BLaER1 (cell line): ENCODE measurements around the gene PRR14.
"Not testable (repeated sequence)": the region's sequence is repeated elsewhere in the genome, so short reads cannot be mapped to it uniquely, and the experiment has no call there.

ENCODE experiments used
- H3K27ac ChIP-seq: shearing (Covaris generic); formaldehyde crosslinking; 2 replicates; pipeline ENCODE4 v1.8.1; 2022
- H3K27me3 ChIP-seq: shearing (Covaris generic); formaldehyde crosslinking; 2 replicates; pipeline ENCODE4 v1.8.1; 2022
- H3K36me3 ChIP-seq: shearing (Covaris generic); formaldehyde crosslinking; 2 replicates; pipeline ENCODE4 v1.8.1; 2022
- H3K4me1 ChIP-seq: shearing (Covaris generic); formaldehyde crosslinking; 2 replicates; pipeline ENCODE4 v1.8.1; 2022
- H3K4me2 ChIP-seq: shearing (Covaris generic); formaldehyde crosslinking; 2 replicates; pipeline ENCODE4 v1.8.1; 2022
- H3K4me3 ChIP-seq: shearing (Covaris generic); formaldehyde crosslinking; 2 replicates; pipeline ENCODE4 v1.8.1; 2022
- H3K9ac ChIP-seq: shearing (Covaris generic); formaldehyde crosslinking; 2 replicates; pipeline ENCODE4 v1.8.1; 2022
- H3K9me3 ChIP-seq: shearing (Covaris generic); formaldehyde crosslinking; 2 replicates; pipeline ENCODE4 v1.8.1; 2022
- H4K20me1 ChIP-seq: shearing (Covaris generic); formaldehyde crosslinking; 2 replicates; pipeline ENCODE4 v1.8.1; 2022
- Cebpa-rat ChIP-seq: shearing (Covaris generic); IDR thresholded peaks from 2 replicates; pipeline ENCODE4 v1.8.1; 2022

PRR14 gene

DNA sequence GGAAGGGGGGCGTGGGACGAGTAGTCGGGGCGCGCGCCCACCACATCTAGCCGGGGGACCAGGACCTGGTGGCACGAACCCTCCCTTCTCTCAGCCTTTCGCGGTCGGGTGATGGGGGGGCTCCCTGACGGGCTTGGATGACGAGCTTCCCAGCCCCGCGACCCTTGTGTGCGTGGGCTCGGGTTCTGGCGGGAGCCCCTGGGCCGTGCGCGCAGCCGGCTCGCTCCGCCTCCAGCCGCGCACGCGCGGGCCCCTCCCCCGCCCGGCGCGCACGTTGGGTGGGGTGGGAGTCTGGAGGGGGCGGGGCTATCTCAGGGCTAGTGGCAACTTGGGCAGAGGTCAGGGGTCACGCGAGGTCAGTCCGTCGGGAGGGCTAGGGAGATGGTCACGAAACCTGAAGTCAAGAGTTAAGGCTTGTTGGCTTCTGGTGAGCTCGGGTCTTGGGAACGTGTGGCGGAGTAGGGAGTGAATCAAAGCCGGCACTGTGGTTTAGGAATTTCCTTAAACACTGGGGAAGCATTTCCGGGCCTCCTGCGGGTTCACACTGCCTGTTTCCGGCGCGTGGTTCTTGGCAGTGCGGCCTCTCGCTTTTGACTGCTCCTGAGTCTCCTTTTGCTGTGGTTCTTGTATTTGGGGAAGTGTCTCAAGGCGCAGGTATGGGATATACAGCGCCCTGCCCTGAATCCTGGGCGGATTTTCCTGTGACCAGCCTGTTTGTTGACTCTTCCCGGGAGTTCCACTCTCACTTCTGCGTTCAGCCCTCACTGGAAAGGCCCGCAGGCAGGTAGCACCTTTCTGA, 48.3 kb downstream of the PRR14 start, which contains the start of gene SRCAP:
Gene SRCAP (plus strand): TSS at position 356 of the 799 bp plus-strand sequence. CDS start 1,654 bp downstream, outside the sequence.
- peaks cover 52% of the 10 kb centered on the region for H3K4me1 ChIP-seq
- H3K9me3 ChIP-seq, result no peaks in the 10 kb centered on the region
- peaks cover 42% of the 10 kb centered on the region for H3K36me3 ChIP-seq
- H3K4me2 ChIP-seq, result peak within 1 kb of the TSS; percentile 92
- peak within 1 kb of the TSS; percentile 100 for H3K27ac ChIP-seq
- H4K20me1 ChIP-seq, result peaks cover 33% of the 10 kb centered on the region
- peak within 1 kb of the TSS; percentile 100 for H3K9ac ChIP-seq
- H3K4me3 ChIP-seq, result peak within 1 kb of the TSS; percentile 98
- H3K27me3 ChIP-seq, result no peaks in the 10 kb centered on the region
- TF ChIP-seq Cebpa-rat, result no peak

DNA sequence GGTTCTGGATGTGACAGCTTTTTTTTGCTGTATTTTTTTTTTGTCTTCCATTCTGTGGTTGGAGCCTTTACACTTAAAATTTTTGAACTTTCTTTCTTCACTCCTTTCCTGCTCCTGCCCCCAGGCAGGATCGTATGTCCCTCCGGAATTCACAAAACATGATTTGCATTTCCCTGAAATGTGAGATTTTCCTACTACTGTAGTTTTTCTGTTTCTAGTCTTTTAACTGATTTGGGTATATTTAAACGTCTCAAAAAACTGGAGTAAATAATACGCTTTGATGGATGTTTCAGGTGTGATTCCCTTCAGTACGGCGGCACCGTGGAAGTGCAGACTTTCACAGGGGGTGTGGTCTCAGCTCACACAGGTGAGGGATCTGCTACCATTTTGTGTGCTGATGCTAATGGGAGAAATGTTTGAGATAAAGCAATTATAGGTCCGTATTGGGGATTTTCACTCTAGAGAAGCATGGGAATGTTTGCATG, 48.9 kb downstream of the PRR14 start:
- no peak for TF ChIP-seq Cebpa-rat

DNA sequence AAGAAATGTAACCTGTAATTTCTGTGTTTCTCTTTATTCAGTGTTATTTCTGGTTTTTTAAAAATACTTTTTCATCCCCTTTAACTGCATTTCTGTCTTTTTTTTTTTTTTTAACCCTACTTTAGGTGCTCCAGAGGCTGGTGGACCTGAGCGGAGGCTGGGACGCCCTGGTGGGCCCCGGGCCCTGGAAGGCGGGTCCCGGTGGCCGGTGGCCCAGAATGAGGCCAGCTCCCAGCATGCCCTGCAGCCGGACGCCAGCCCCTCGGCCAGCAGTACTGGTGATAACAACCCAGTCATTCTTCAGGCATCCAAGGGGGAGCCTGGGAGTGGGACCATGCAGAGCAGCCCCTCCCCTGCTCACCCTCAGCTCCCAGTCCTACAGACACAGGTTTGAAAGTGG, 49.7 kb downstream of the PRR14 start:
- Histone ChIP-seq H3K27me3 (no peaks in the 10 kb centered on the region), H3K9ac (no peak overlapping the region), H3K27ac (no peak overlapping the region), H4K20me1 (peaks cover 36% of the 10 kb centered on the region), H3K36me3 (peaks cover 57% of the 10 kb centered on the region), H3K4me1 (peaks cover 37% of the 10 kb centered on the region), H3K4me2 (no peak overlapping the region), H3K4me3 (no peak overlapping the region), H3K9me3 (no peaks in the 10 kb centered on the region)
- TF ChIP-seq Cebpa-rat, result no peak

More for the DNA sequence above, 48.9 kb downstream of the PRR14 start:
- Histone ChIP-seq H3K9me3 (no peaks in the 10 kb centered on the region), H3K27me3 (no peaks in the 10 kb centered on the region), H3K4me2 (peak overlapping the region; percentile 92), H3K4me3 (peak overlapping the region; percentile 98), H3K36me3 (peaks cover 49% of the 10 kb centered on the region), H3K9ac (peak overlapping the region; percentile 100), H3K4me1 (peaks cover 45% of the 10 kb centered on the region), H3K27ac (peak overlapping the region; percentile 100), H4K20me1 (peaks cover 33% of the 10 kb centered on the region)

DNA sequence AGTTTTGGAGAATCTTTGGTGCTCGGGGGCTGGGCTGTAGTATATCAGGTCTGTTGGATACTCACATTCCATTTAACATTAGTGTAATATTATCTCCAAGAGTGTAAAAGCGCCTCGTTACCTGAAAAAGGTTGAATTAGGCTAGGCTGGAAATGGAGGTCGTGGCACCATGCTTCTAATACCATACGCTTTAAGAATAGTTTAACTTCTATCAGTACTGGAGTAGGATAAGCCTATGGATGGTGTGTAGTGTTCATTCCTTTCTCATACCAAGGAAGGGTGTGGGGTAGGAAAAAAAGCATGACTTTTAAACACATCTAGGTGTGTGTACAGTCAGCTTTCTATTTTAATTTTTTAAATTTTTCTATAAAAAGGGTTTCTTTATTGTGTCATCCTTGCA, 50.2 kb downstream of the PRR14 start:
- Histone ChIP-seq H3K4me1 (peaks cover 32% of the 10 kb centered on the region), H3K4me2 (no peak overlapping the region), H3K36me3 (peaks cover 62% of the 10 kb centered on the region), H3K9ac (no peak overlapping the region), H3K9me3 (no peaks in the 10 kb centered on the region), H3K4me3 (no peak overlapping the region), H4K20me1 (peaks cover 39% of the 10 kb centered on the region), H3K27me3 (no peaks in the 10 kb centered on the region), H3K27ac (no peak overlapping the region)
- TF ChIP-seq Cebpa-rat, result no peak

DNA sequence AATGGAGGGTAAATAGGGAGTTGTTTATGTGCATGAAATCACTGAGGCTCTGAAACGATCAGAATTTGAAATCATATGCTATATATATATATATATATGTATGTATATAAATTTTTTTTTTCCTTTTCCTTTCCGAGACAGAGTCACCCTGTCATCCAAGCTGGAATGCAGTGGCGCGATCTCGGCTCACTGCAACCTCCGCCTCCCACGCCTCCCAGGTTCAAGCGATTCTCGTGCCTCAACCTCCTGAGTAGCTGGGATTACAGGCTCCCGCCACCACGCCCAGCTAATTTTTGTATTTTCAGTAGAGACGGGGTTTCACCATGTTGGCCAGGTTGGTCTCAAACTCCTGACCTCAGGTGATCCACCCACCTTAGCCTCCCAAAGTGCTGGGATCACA, 52.3 kb downstream of the PRR14 start:
- H3K27me3 ChIP-seq, H3K9me3 ChIP-seq, H3K4me2 ChIP-seq, H3K27ac ChIP-seq, H3K9ac ChIP-seq, H3K4me3 ChIP-seq: not testable (repeated sequence)
- H4K20me1 ChIP-seq, result peaks cover 52% of the 10 kb centered on the region
- H3K4me1 ChIP-seq, result peaks cover 19% of the 10 kb centered on the region
- H3K36me3 ChIP-seq, result peaks cover 83% of the 10 kb centered on the region

DNA sequence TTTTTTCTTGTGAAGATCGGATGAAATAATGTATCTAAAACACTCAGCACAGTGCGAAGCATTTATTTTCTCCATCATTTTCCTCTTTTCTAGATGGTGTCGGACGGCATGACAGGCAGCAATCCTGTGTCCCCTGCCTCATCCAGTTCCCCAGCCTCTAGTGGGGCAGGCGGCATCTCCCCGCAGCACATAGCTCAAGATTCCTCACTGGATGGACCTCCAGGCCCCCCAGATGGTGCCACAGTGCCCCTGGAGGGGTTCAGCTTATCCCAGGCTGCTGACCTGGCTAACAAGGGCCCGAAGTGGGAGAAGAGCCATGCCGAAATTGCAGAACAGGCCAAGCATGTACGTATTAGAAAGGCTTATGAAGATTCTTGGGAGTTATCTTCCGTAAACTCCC, 53.2 kb downstream of the PRR14 start:
- H3K9me3 ChIP-seq, result no peaks in the 10 kb centered on the region
- peaks cover 19% of the 10 kb centered on the region for H3K4me1 ChIP-seq
- no peak overlapping the region for H3K27ac ChIP-seq
- no peaks in the 10 kb centered on the region for H3K27me3 ChIP-seq
- peaks cover 59% of the 10 kb centered on the region for H4K20me1 ChIP-seq
- peaks cover 92% of the 10 kb centered on the region for H3K36me3 ChIP-seq
- H3K9ac ChIP-seq, result no peak overlapping the region
- no peak for TF ChIP-seq Cebpa-rat
- no peak overlapping the region for H3K4me2 ChIP-seq
- H3K4me3 ChIP-seq, result no peak overlapping the region
